OCI-LY7 (cell line): Measurements from ENCODE around the gene KRT6C.
"Not testable (repeated sequence)": the region's sequence is repeated elsewhere in the genome, so short reads cannot be mapped to it uniquely, and the experiment has no call there.

Experiments
- CTCF ChIP-seq: fragments of 200-600 bp; sonication (generic); conservative IDR thresholded peaks from 2 replicates; pipeline ENCODE4 v1.5.1; 2014; ENCODE audit warnings: mild to moderate bottlenecking, antibody characterized with exemption, low read length, moderate library complexity, mixed read lengths
- EZH2phosphoT487 ChIP-seq: fragments of 200-600 bp; sonication (generic); IDR thresholded peaks from 2 replicates; pipeline ENCODE4 v1.6.1; 2018; ENCODE audit warnings: low read depth, borderline replicate concordance, mild to moderate bottlenecking, mixed run types, antibody characterized with exemption, low read length, moderate library complexity, mixed read lengths

- not testable (repeated sequence) for TF ChIP-seq CTCF, EZH2phosphoT487
Measured at GRCh38 chr12:52492405-52492804, 18.8 kb upstream of the KRT6C start.
